Midbrain (tissue), 1 donor: ENCODE results near the gene AJAP1.

ENCODE experiments used
- DNase-seq: peaks from one replicate; lab custom pipeline; 2025; lab: John Stamatoyannopoulos, UW

Gene AJAP1

DNA sequence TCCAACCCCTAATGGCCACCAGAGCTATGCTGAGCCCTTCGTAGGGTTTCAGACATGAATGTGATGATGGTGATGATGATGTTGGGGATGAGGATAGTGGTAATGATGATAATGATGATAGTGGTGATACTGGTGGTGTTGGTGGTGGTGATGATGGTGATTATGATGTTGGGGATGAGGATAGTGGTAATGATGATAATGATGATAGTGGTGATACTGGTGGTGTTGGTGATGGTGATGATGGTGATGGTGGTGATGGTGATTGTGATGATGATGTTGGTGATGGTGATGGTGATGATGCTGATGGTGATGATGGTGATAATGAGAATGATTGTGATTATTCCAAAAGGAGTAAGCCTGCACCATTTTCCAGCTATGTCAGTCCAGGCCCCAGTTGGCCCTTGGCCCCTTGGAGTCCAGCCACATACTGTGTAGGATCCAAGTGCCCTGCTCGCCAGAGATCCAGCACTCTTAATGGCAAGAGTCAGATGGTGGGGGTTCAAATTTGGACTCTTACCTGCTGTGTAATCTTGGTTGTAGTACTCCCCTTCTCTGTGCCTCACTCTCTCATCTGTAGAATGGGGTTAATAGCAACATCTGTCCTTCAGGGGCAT is 28.3 kb downstream of the AJAP1 start:
- no peak for DNase-seq

DNA sequence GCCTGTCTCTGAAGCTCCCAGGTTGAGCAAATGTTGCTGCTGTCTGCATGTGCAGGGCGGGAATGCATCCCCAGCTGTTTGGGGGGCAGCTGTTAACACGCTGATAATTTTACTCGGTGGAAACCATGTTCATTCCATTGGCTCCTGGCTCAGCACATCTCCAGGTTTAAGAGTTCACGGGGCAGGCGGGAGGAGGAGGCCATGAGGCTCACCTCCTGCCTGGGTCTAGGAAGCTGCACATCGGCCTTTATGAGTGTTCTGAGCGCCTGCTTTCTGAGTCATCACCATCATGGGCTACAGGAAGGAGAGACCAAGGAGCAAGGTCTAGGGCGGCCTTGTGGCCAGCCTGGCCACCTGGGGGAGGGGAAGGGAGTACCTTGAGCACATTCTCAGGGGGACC is 29.7 kb downstream of the AJAP1 start:
- no peak for DNase-seq

DNA sequence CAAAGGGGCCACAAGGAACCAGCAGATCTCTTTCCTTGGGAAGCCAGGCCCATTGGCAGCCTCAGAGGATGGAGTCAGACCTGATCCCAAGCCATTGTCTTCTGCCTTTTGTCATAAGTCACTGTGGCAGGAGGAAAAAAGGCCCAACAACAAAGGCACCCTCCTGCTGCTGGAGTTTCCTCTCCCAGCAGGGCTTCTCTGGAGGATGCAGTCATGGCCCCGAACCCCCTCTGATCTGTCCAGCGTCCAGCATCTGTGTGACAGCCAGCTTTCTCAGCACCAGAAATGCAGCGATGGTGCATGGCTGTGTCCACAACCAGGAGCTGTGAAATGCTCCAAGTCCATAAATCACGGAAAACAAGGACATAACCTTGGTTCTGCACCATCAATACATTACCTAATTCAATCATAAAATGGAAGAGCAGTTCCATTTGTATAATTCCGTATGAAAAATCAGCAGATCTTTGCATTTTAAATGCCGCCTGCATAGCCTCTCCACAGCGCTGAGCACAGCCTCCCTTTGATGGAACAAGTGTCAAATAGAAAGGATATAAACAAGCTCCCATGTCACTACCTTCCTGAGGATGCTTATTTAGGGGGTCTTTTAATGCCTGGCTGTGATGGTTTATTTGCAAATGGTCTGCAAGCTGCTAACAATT is 30.6 kb downstream of the AJAP1 start:
- DNase-seq, result no peak

DNA sequence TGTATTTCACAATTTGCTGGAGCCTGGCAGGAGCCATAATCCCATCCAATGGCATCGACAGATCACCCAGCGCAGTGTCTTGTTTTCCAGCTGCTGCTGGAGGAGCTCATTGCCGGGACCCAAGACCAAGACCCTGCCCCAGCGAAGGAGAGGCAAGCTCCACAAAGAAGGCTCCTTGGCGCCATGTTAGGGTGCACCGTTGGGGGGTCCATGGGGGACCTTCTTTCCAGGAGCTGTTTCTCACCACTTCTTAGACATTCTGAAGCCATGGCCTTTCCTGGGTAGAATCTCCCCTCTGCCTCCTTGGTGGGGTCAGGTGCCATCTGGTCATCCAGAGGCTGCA is 31.1 kb downstream of the AJAP1 start:
- no peak for DNase-seq

DNA sequence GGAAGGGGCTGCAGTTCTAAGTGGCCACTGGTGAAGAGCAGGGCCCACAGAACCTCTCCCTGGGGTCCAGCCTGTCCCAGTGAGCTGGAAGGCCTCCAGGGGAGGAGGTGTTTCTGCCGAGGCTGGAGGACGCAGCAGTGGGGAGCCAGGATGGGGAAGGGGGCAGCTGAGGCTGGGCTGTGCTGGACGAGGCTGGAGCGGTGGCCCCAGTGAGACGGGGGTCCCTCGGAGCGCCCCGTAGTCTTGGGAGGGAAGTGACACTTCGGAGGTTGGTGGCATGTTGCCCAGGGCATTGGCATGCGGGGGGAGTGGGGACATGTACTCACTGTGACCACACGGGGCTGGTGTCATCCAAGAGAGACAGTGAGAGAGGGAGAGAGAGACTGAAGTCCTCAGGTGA is 33.5 kb downstream of the AJAP1 start:
- no peak for DNase-seq

DNA sequence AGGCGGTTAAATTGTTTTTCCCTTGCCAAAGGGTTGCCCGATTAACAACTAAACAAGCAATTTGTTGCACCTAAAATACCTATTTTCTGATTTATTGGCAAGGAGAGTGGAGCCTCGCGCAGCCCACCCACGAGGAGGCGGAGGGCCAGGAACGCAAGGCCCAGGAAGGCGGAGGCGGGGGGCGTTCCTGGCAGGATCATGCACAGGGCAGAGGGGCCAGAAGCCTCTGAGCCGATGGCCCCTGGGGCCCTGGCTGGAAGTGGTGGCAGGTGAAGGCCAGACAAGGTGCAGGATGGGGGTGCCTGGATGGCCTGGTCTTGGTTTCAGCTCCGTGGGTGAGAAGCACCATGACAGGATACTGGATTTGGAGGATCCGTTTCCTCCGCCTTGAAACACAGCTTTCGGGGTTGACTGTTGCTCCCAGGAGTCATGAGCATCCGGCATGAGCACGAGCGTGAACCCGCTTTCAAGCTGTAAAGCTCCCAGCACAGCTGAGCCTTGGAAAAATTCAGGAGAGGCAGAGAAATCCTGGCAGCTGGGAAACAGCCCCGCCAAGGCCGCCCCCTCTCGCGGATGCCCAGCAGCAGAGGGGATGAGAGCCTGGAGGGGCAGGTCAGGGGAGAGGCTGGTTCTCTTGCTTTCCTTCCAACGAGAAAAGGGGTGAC is 35.0 kb downstream of the AJAP1 start:
- no peak for DNase-seq

DNA sequence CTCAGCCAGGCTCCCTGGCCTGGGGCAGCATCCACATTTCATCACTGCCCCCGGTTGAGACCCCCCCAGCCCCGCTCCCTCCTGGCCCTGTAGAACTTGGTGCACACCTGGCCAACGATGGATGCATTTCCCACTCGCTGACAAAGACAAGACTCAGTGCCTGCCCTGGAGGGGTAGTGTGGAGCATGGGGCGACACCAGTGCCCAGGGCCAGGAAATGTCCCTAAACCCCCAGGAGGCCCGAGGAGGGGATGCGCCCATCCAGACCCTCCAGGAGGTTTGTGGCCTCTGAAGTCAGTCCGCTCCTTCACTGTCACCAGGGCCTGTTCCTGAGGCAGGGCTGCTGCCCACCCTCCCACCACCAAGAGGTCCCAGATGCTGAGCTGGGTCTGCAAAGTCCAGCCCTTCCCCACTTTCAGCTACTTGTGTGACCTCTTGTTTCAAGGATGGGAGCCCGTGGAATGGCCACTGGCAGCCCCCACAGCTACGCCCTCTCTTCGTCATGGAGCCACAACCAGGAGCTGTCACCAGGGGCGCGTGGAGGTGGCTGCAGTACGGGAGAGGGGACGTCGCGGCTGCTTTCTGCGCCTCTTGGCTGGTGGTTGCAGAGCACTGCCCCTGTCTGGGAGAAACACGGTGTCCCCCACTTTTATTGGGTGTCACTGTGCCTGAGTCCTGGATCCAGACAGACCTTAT is 35.7 kb downstream of the AJAP1 start:
- no peak for DNase-seq

DNA sequence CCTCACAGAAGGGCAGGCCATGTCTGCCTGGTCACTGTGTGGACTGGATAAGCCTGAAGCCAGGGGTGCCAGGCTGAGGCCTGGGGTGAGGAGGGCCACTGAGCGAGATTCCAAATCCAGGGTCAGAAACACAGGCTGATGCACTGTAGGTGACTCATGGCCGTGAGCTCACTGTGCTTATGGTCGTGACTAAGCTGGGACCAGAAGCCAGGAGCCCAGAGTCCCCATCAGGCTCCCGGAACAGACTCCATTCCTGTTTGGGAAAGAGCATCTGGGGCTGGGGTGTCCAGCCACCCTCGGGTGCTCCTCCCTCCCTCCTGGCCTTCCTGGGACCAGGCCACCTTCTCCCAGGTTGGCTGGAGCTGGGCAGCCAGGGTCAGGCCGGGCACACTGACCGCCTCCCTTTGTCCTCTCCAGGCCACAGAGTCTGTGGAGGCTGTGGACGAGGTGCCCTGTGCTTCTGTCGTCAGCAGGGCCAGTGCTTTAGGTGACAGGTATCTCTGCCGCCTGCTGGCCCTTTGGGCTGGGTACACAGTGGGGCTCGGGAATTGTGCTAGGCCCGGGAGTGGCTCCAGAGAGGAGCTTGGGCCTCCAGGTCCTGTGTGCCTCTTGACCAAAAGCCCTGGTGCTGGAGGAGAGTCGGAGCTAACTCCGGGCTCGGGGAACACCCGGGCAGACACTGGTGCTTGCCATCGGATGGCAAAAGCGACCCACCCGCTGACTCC is 36.7 kb downstream of the AJAP1 start:
- DNase-seq, result no peak

DNA sequence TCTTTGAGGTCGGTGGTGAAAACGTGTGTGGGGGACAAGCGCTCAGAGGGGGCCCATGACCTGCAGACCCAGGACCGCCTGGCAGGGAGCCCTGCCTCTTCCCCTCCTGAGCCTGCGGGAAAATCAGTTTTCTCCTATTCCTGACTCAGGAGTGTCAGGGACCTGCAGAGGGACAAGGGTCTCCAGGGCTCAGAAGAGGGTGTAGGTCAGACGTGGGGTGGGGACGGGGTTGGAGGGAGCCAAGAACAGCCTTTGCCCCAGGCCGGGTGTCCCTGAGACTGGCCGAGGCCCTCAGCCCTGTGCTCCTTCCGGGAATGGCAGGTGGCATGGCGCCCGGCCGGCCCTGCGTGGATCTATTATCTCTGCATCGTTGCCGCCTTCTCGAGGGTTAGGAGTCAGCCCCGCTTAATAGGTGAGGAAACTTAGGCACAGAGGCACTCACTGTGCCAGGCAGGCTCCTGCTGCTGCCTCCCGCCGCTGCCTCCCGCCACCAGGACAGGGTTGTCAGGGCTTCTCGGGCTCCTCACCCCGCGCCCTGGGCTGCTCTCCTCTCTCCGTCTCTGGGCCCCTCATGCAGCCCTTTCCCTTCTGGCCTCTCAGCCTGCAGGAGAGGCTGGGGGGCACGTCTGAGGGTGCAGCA is 37.5 kb downstream of the AJAP1 start:
- no peak for DNase-seq

DNA sequence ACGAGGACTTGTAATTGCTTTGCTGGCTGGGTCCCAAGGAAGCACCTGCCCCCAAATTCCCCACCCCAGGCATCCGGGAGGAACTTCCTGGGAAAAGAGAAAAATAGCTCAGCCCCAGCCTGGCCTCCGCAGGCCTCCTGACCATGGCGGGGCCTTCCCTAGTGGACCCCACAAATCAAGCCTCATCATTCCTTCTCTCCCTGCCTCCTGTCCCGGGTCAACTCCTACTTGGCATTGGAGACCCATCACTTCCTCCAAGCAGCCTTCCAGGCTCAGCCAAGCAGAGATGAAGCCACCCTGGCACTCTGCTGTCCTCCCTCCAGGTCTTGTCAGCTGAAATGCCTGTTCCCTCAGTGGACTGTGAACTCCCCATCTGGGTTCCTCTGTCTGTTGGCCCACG is 38.0 kb downstream of the AJAP1 start:
- DNase-seq, result no peak

DNA sequence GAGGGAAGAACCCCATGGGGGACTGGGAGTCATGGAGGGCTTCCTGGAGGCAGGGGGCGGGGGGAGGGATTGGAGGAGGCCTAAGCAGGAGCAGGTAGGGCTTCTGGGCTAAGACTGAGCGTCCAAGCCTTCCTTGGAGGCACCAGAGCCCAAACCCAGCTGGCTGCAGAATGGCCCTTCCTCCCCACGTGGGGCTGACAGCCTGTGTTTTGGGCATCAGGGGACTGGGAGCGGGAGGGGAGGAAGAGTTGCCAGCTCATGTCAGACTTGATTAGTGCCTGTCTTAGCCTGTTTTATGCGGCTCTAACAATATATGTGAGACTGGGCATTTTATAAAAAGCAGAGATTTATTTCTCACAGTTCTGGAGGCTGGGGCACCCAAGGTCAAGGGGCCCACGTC is 38.9 kb downstream of the AJAP1 start:
- DNase-seq, result no peak

DNA sequence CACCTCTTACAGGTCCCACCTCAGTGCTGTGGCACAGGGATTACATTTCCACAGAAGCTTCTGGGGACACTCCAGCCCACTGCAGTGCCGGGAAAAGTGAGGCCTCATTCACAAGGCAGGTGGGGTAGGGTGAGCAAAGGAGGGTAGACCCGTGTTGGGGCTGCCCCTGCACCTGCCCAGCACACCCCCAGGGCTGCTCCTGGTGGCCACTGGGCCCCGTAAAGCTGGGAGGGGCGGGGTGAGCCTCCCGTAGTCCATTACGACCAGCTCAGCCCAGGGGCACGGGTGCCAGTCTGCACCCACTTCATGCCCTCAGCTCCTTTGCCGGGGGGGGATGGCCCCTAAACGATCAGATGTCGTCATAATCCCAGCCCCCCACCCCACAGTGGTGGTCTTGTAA is 39.5 kb downstream of the AJAP1 start:
- no peak for DNase-seq

DNA sequence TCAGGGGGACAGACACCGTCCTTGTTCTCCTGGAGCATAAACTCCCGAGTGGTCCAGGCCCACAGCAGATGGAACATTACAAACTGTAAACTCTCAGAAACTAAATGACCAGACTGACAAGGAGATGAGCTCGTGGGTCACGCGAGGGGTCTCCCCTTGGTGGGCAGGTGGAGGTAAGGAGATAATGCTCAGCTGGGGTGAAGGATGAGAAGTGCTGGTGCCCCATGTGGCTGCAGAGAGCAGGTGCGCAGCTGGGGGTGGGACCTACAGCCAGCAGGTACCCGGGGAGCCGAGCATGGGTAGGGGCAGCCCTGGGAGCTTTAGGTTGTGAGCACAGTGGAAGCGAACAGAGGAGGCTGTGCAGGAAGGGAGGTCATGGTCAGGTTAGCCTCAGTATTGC is 40.1 kb downstream of the AJAP1 start:
- no peak for DNase-seq

DNA sequence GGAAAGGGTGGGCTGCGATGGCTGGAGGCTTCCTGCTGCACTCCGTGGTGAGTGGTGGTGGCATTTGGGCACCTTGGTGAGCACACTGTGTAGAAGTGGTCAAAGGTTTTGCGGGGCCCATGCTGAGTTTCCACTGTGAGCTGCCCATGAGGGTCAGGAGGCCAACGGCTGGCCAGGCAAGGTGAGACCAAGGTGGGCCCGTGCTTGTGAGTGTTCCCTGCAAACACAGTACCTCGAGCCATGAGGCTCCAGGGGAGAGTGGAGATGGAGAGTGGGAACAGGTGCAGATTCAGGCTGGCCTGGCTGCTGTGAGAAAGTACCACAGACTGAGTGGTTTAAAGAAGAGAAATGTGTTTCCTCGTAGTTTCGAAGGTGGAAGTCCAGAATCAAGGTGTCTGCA is 40.8 kb downstream of the AJAP1 start:
- no peak for DNase-seq

DNA sequence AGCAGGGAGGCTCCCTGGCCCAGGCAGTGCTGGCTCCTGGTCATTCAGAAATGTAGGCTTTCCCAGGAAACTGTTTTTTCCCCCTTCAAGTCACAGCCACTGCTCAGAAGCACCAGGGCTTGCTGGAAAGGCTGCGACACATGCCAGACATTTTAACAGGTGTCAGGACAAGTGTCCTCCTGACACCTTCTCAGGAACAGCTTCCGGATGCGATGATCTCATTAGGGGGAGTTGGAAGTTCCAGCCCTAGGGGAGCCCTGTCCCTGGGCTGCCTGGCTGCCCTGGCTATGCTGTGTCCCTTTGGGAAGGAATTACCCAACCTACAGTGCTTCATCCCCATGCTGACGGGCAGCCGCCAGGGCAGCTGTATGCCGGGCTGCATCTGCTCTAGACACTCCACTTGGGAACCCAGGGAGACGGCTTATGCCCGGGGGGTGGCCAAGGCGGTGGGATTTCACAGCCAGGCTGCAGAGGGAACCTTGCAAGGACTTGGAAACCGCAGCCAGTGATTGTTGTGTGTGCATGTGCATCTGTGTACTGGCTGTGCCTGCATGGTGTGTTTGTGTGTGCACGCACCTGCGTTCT is 41.8 kb downstream of the AJAP1 start:
- DNase-seq, result no peak

DNA sequence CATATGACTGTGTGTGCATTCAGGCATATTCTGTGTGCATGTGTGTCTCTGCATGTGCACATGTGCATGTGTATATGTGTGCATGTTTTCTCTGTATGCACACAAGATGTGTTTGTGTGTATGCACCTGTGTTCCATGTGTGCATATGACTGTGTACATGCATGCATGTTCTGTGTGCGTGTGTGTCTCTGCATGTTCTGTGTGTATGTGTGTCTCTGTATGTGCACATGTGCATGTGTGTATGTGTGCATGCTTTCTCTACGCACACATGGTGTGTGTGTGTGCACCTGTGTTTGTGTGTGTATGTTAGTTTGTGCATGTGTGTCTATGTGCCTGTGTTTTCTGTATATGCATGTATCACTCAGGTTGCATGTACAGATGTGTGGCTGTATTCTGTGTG is 42.3 kb downstream of the AJAP1 start:
- no peak for DNase-seq

DNA sequence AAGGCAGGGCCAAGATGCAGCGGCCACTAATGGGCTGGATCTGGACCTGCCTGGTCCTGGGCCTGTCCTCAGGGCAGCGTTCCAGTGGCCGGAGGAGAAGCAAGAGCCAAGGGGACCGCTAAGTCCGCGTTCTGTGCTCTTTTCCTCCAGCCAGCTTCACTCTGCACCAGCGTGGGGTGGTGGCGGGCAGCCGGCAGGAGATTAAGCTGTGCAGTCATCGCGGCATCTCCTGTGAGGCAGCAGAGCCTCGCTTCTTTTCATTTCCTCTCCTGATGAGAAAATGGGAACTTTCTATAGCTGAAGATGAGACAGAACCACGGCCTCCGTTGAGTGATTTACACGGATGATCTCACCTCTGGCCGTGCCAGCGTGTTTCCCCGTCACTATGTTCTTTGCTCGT is 43.4 kb downstream of the AJAP1 start:
- DNase-seq, result no peak

DNA sequence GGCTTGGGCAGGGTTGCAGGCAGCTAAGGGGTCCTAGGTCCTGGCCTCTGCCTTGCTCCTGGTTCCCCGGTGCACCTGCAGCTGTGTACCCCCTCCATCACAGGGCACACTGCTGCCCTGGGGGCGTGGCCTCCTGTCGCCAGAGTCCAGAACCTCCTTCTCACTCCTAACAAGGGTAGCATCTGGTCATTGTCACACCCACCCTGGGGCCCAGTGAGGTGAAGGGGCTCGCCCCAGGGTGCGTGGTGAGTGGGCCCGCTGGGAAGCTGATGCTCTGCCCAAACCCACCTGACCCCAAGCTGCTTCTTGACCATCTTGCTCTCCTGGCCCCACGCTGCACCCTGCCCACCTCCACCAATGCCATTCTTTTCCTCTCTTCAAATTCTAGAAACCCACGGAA is 44.5 kb downstream of the AJAP1 start:
- no peak for DNase-seq

DNA sequence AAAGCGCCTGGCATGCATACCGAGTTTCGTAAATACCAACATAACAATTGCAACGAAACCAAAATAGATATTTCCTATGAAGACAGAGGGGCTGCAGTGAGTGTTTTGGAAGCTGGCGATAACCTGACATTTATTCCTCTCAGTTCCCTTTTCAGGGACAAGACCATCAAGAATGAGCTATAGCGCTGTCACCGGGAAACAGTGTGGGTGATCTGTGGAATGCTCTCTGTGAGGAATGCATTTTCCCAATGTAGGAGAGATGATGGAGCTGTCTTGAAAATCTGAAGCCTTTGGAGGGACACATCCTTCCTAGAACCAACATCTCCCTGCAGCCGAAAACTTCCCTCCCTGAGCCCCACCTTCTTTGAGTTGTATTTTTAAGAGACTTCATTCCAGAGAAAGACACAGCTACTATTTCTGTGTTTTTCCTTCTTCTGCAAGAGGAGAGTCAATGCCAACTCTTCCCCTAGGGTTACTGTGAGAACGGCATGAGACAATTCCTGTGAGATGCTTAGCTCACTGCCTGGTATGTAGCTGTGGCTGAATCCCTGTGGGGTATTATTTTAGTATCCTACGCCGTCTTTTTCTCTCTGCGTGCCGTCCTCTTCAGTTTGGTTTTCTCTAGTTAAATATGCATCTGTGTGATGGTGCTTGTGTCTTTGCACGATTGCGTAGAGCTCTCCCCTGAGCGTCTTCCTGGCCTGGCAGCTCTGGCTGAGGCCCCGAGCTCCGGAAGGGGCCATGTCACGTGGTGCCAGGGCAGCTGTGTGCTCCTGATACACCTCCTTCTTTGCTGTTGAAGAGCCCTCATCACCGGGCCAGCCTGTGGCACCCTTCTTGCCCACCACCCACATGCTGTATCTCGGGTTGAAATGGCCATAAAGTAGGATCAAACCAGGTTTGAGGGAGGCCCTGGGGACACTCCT is 45.2 kb downstream of the AJAP1 start:
- no peak for DNase-seq

DNA sequence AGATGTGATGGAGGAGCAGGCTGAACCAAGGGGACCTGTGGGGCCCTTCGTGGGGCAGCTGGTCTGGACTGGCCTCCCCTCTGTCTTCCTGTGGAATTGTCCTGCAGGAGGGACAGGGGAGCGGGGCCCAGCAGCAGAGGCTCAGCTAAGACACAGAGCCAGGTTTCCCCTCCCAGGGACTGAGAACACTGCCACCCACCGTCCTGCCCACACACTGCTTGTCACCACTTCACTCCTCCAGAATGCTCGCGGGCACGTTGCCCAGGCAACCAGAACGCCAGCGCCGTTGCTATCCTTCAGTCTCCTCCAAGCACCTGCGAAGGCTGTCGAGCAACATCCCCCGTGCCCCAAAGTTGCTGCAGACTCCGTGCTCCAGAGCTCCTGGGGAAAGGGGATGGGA is 46.4 kb downstream of the AJAP1 start:
- DNase-seq, result peak; percentile 73

DNA sequence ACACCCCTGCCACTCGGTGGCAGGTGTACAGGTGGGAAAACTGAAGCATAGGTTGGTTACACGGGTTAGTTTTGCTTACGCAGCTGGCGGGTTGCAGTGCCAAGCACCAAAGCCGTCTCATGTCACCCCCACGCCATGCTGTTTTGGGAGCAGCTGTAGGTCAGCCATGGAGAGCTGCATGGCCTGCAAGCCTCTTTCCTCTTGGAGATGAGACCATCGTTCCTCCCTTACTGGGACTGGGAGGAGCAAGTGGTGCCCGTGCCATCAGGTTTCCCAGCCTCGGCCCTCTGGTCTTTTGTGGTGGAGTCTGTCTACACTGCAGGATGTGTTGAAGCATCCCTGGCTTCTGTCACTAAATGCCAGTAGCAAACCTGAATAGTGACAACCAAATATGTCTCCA is 46.9 kb downstream of the AJAP1 start:
- DNase-seq, result no peak
